SH-SY5Y (cell line): ENCODE measurements around the gene MCRIP1.

Experiments used
- GATA2 ChIP-seq: IDR thresholded peaks from 2 replicates; pipeline ENCODE4 v1.6.1; 2011; ENCODE audit warnings: mild to moderate bottlenecking, low read depth, low read length
- GATA3 ChIP-seq: IDR thresholded peaks from 2 replicates; pipeline ENCODE4 v1.6.1; 2011; ENCODE audit warnings: low read depth, mild to moderate bottlenecking, low read length, moderate library complexity

DNA sequence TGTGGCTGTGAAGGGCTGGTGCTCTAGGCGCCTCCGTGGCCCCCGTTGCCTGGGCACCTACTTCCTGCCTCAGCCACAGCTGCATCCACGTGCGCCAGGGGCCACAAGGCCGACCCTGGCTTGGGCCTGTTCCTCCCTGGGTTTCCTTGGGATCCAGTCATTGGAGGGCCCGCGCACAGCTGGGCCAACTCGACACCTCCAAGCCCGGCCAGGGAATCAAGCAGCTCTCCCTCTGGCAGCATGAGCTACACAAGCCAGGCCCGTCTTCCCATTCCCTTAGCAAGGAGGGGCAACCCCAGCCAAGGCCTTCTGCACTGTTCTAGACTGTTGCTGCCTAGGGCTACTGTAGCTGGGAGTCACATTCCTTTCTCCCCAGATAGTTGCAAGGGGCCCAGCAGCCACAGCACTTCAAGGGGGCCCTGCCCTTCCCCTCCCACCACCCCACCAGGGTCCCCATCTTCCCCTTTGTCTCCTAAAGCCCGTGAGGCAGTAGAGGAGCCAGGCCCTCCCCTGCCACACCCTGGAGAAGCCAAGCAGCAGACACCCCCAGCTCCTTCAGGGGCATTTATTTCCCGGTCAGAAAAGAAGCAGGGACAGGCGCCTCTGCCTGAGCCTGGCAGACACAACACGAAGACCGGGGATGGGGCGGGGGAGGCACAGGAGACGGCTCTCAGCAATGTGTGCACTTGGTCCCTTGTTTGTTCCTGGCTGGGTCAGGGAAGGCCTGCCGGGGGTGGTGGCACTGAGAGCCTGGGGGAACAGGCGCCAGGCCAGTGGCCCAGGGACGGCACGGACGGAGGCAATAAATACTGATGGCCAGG is 34.3 kb upstream of the MCRIP1 start:
- TF ChIP-seq GATA2 = no peak
- TF ChIP-seq GATA3 = no peak
